Ovary (tissue), 3 donors: ENCODE results near the gene NOTCH1.

Experiments
- CTCF ChIP-seq, 3 donors: fragments of 450-650 bp in 2 of 3; fragments of 200-600 bp in 1 of 3; IDR thresholded peaks; one replicate each; pipeline versions ENCODE4 v1.5.1 to v1.8.0; 2016 to 2022; ENCODE audit warnings: antibody characterized with exemption in 3 of 3, mild to moderate bottlenecking in 1 of 3
- EP300 ChIP-seq: sonication (generic); formaldehyde crosslinking; IDR thresholded peaks from one replicate; pipeline ENCODE4 v1.6.1; 2017; ENCODE audit warnings: antibody characterized with exemption
- POLR2A ChIP-seq: fragments of 450-650 bp; IDR thresholded peaks from one replicate; pipeline ENCODE4 v1.6.1; 2017; ENCODE audit warnings: antibody characterized with exemption, mild to moderate bottlenecking, moderate library complexity
- donor health status: DM: no; HTN: no; CAD: no.

DNA sequence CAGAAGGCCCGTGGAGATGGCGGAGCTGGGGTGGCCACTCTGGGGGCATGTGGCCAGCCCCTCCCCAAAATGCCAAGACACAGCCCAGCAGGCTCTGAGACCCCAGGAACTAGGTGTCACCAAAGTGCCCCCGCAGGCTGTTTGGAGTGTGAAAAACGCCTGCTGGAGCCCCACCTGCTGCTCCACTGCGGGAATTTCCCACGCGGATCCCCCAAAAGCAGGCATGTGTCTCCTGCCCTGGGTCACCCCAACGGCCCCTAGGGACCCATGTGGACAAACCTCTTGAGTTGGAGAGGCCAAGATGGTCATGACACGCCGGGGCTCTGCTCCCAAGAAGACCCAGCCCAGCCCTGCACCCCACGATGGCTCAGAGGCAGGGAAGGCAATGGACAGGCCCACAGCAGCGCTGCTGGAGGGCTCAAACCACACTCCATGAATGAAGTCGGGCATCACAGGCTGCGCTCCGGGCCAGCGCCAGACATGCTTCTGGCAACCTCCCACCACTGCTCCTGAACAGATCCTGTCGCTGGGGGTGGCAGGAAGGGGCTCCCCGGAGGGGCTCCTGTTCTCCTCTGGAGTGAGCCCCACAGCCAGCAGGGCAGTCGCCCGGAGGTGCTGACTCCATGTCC lies 15.3 kb downstream of the NOTCH1 start:
- TF ChIP-seq EP300 (no peak), CTCF (IDR thresholded peaks at IDR 0.05) (no peak), POLR2A (no peak)
